GM18861 (cell line): Measurements from ENCODE around the gene COL9A3.

Source experiments
- ATAC-seq: cut with Tn5 transposase; IDR thresholded peaks from one replicate; pipeline ENCODE4 v1.9.1; 2021; ENCODE audit not compliant: unreplicated experiment

Gene COL9A3

DNA sequence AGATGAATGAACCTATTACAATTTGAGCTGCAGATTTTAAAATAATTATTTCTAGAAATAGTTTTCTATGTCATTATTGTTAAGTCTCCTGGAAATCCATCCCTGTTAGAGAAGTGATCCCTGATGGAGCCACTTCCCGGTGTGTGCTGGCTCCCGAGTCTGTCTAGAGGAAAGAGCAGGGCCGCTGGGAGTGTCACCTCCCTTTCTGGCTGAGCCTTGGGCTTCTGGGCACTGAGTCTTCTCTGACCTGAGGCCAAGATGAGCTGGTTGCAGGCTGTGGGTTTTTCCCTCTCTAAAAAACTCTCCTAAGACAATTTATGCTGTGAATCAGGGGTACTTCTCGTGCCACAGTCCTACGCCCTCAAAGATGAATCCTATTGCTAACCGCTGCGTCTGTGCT is 73.6 kb downstream of the COL9A3 start:
- no peak for ATAC-seq
